A673 (cell line): Measurements from ENCODE around the gene POLK.

Experiments used
- EZH2 ChIP-seq: fragments of 200-600 bp; sonication (generic); IDR thresholded peaks from 2 replicates; pipeline ENCODE4 v1.6.1; 2017; ENCODE audit warnings: borderline replicate concordance, low read depth, mild to moderate bottlenecking, mixed read lengths, antibody characterized with exemption, low read length; ENCODE audit not compliant: poor library complexity, severe bottlenecking
- TF ChIP-seq, protein P1 (sequence below): fragments of 300-800, 200-600 bp; sonication (generic); conservative IDR thresholded peaks from 2 replicates; pipeline ENCODE4 v1.5.1; 2017; ENCODE audit warnings: low read depth, mild to moderate bottlenecking, antibody characterized with exemption, low read length, moderate library complexity, mixed read lengths

GRCh38 chr5:75640826-75641225 is 129.1 kb downstream of the POLK start:
- TF ChIP-seq, protein P1, sequence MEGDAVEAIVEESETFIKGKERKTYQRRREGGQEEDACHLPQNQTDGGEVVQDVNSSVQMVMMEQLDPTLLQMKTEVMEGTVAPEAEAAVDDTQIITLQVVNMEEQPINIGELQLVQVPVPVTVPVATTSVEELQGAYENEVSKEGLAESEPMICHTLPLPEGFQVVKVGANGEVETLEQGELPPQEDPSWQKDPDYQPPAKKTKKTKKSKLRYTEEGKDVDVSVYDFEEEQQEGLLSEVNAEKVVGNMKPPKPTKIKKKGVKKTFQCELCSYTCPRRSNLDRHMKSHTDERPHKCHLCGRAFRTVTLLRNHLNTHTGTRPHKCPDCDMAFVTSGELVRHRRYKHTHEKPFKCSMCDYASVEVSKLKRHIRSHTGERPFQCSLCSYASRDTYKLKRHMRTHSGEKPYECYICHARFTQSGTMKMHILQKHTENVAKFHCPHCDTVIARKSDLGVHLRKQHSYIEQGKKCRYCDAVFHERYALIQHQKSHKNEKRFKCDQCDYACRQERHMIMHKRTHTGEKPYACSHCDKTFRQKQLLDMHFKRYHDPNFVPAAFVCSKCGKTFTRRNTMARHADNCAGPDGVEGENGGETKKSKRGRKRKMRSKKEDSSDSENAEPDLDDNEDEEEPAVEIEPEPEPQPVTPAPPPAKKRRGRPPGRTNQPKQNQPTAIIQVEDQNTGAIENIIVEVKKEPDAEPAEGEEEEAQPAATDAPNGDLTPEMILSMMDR = no peak
- no peak for TF ChIP-seq EZH2
